Adipocyte (in vitro differentiated cells): ENCODE data around the gene HK3.

Experiments
- DNase-seq: peaks from one replicate; pipeline ENCODE4 v3.0.0-alpha.2; 2015; ENCODE audit warnings: low read depth
- H3K27me3 ChIP-seq: replicated peaks from 2 replicates; pipeline ENCODE4 v1.7.0; 2013; ENCODE audit warnings: mild to moderate bottlenecking, low read length, moderate library complexity; ENCODE audit not compliant: control insufficient read depth, insufficient read depth
- H3K36me3 ChIP-seq: 2 replicates; pipeline ENCODE4 v1.7.0; 2013; ENCODE audit warnings: low read length, mild to moderate bottlenecking, moderate library complexity; ENCODE audit not compliant: control insufficient read depth, insufficient read depth, severe bottlenecking
- H3K4me1 ChIP-seq: 2 replicates; pipeline ENCODE4 v1.7.0; 2013; ENCODE audit warnings: mild to moderate bottlenecking, low read length, moderate library complexity; ENCODE audit not compliant: control insufficient read depth, insufficient read depth
- H3K4me3 ChIP-seq: 2 replicates; pipeline ENCODE4 v1.7.0; 2013; ENCODE audit warnings: mild to moderate bottlenecking, low read length, moderate library complexity
- H3K9ac ChIP-seq: 2 replicates; pipeline ENCODE4 v1.7.0; 2013; ENCODE audit warnings: mild to moderate bottlenecking, low read length, moderate library complexity
- H3K9me3 ChIP-seq: 2 replicates; pipeline ENCODE4 v1.7.0; 2013; ENCODE audit warnings: mild to moderate bottlenecking, low read length, moderate library complexity; ENCODE audit not compliant: control insufficient read depth

HK3 gene

DNA sequence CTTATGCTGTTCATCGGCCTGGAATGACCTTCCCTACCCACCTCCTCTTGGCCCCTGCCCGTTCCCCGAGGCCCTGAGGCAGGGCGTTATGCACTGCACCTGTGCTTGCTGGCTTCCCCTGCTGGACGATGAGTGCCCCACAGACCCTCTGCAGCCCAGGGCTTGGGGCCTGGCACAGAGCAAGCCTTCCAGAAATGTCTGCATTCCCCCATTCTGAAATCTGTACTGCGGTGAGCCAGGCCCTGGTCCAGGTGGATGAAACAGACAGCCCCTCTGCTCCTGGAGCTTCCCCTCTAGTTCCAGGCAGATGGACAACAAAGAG lies 53.8 kb downstream of the HK3 start:
- Histone ChIP-seq H3K9me3 (peaks cover 5% of the 10 kb centered on the region), H3K4me1 (no peaks in the 10 kb centered on the region), H3K36me3 (no peaks in the 10 kb centered on the region), H3K9ac (no peak overlapping the region), H3K4me3 (no peak overlapping the region), H3K27me3 (peaks cover 48% of the 10 kb centered on the region)
- DNase-seq: no peak

- Histone ChIP-seq H3K9ac (no peak overlapping the region), H3K4me1 (no peaks in the 10 kb centered on the region), H3K9me3 (peaks cover 5% of the 10 kb centered on the region), H3K4me3 (no peak overlapping the region), H3K36me3 (no peaks in the 10 kb centered on the region), H3K27me3 (peaks cover 45% of the 10 kb centered on the region)
- DNase-seq: no peak
Observed at GRCh38 chr5:176844706-176845391, 54.3 kb downstream of the HK3 start.

DNA sequence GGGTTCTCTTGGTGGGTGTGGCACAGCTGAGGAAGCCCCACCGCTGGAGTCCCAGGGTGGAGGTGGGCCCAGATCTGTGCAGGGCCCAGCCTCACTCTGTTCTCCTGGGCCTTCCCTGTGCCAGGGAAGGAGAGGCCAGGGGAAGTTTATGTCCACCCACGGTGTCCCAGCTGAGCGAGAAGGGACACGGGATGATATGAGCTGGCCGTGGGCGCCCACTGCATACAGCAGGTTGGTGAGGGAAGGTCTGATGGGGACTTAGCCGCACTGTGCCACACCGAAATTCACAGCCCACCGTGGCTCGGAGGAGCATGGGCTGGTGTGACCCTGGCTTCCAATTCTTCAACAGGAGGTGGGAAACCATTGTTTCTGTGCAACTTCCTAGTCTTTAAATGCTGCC lies 54.9 kb downstream of the HK3 start:
- peaks cover 5% of the 10 kb centered on the region for H3K9me3 ChIP-seq
- DNase-seq: no peak
- H3K9ac ChIP-seq: no peak overlapping the region
- H3K36me3 ChIP-seq: no peaks in the 10 kb centered on the region
- H3K4me3 ChIP-seq: no peak overlapping the region
- peaks cover 43% of the 10 kb centered on the region for H3K27me3 ChIP-seq
- no peaks in the 10 kb centered on the region for H3K4me1 ChIP-seq

DNA sequence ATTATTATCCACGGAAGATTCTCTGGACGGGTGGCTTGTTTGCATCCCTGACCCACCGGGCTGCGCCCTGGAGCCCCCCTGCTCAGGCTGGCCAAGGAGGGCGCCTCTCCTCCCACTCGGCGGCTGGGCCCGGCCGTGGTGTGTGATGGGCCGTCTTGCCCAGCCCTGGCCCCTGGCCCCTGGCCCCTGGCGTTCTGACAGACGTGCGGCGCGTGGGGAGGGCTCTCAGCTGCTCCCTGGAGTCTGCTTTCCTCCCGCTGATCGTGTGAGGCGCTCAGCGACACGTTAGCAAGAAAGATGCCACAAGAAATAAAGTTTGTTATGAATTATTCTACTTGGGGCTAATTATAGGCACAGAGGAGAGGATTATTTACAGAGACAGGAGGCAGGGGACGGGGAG lies 55.5 kb downstream of the HK3 start:
- Histone ChIP-seq H3K9ac (no peak overlapping the region), H3K36me3 (no peaks in the 10 kb centered on the region), H3K4me1 (no peaks in the 10 kb centered on the region), H3K27me3 (peaks cover 45% of the 10 kb centered on the region), H3K4me3 (no peak overlapping the region), H3K9me3 (peaks cover 5% of the 10 kb centered on the region)
- DNase-seq: no peak

DNA sequence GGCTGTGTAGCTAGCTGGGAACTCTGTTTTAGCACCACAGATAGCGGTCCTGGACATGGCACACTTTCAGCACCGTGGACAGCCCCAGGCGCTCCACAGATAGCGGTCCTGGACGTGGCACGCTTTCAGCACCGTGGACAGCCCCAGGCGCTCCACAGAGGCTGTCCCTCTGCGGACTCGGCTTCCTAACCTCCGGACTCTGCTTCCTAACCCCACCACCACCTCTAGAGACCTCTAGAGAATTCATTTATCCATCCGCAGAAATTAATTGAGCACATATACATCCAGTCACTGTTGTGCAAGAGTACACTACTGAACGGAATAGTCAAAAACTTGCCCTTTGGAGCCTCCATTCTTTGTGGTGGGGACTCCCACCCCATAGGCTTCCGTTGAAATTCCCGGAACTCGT lies 61.4 kb downstream of the HK3 start:
- Histone ChIP-seq H3K4me3 (no peak overlapping the region), H3K27me3 (peaks cover 50% of the 10 kb centered on the region), H3K36me3 (no peaks in the 10 kb centered on the region), H3K4me1 (no peaks in the 10 kb centered on the region), H3K9ac (no peak overlapping the region), H3K9me3 (no peaks in the 10 kb centered on the region)
- DNase-seq: peak; percentile 86

DNA sequence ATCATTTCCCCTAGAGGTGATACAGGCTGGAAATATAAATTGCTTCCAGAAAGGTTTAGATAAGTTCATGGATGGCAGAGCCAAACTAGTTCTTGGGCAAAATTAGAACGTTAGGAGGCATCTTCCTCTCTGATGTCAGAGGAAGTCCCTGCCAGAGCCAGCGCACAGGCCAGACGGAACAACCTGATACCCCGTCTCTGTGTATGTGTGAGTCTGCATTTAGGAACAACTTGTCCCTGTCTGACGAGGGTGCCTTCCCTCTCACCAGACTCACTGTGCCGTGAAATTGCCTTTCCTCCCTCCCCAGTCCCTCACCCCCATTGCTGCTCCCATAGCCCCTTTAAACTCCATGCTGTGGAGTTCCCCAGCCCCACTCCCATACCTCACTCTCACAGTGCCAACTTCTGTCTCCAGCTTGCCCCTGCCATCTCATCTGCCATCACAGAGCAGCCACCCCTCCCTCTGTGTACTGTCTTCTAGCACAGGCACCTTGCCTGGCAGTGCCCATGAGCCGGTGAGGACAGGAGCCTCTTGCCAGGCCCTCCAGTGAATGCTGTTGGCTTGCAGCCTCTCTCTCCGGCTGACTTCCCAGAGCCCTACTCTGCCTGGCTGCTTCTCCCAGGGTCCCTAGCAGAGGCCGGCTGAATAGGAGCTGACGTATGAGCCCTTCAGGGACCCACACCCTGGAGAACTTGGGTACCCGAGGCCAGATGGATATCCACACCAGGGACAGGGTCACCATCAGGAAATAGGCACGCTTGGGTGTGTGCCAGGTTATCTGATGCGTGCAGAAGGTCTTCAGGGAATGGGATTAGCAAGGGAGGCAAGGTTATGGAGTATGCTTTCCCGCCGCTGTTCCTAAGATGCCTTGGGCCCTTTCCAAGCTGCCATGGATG lies 62.1 kb downstream of the HK3 start:
- H3K4me1 ChIP-seq: no peaks in the 10 kb centered on the region
- H3K9me3 ChIP-seq: no peaks in the 10 kb centered on the region
- DNase-seq: no peak
- H3K9ac ChIP-seq: no peak overlapping the region
- no peak overlapping the region for H3K4me3 ChIP-seq
- H3K36me3 ChIP-seq: no peaks in the 10 kb centered on the region
- peaks cover 57% of the 10 kb centered on the region for H3K27me3 ChIP-seq

DNA sequence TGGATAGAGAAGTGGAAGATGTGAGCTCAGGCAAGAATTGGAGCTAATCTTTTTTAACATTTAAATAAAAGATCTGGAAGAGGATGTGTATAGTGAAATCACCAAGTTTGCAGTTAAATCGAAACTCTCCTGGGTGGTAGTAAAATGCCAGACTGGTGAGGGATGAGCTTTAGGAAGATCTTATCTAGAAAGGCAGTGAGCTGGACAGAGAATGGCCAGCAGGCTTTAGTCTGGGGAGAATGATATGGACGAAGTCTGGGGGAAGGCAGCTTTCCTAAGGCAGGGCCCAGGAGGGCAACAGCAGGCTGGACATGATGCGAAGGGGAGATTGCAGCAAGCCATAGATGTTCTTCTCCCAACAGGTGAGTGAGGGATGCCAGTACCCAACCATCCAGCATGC lies 63.2 kb downstream of the HK3 start:
- H3K4me1 ChIP-seq: no peaks in the 10 kb centered on the region
- no peaks in the 10 kb centered on the region for H3K9me3 ChIP-seq
- DNase-seq: no peak

GRCh38 chr5:176833286-176833685 lies 65.9 kb downstream of the HK3 start:
- Histone ChIP-seq H3K9ac (no peak overlapping the region), H3K4me3 (no peak overlapping the region), H3K36me3 (no peaks in the 10 kb centered on the region), H3K4me1 (no peaks in the 10 kb centered on the region), H3K9me3 (no peaks in the 10 kb centered on the region), H3K27me3 (peaks cover 43% of the 10 kb centered on the region)
- DNase-seq: no peak

More for the DNA sequence above, 63.2 kb downstream of the HK3 start:
- no peaks in the 10 kb centered on the region for H3K36me3 ChIP-seq
- peaks cover 59% of the 10 kb centered on the region for H3K27me3 ChIP-seq
- no peak overlapping the region for H3K9ac ChIP-seq
- H3K4me3 ChIP-seq: no peak overlapping the region

DNA sequence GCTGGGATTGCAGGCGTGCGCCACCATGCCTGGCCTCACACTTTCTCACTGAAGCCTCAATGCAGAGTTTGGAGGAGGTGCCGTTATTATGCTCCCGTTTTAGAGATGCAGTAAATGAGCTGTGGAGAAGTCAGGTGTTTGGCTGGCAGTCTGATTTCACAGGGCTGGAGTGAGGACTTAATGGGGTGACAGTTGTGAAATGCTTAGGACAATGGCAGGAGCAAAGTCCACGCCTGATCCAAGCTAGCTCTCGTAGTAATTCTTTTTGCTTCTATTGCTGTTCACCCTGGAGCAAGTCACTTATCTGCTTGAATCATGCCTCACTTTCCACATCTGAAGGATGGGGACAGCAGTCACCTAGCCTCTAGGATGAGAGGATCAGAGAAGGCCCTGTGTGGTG lies 67.0 kb downstream of the HK3 start:
- DNase-seq: no peak
- H3K27me3 ChIP-seq: peaks cover 43% of the 10 kb centered on the region
- H3K4me3 ChIP-seq: no peak overlapping the region
- H3K9ac ChIP-seq: no peak overlapping the region
- H3K9me3 ChIP-seq: no peaks in the 10 kb centered on the region
- H3K36me3 ChIP-seq: no peaks in the 10 kb centered on the region
- H3K4me1 ChIP-seq: no peaks in the 10 kb centered on the region

DNA sequence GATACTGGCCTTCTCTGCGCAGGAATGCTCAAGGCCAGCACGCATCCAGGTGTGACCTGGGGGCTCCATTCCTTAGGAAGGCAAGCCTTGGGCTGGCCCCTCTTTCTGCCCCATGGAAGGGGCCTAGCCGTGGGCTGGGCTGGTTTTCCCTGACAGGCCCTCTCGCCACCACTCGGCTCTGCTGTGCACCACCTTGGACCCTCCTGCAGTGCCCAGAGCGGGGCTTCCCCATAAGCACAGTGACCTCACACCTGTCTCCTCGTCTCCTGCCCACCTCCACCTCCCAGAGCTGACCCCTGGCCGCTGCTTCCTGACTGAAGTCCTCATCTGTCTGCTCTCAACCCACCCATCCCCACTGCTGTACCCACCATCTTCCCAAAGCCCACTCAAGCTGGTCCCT lies 67.7 kb downstream of the HK3 start:
- no peaks in the 10 kb centered on the region for H3K4me1 ChIP-seq
- no peak overlapping the region for H3K4me3 ChIP-seq
- H3K36me3 ChIP-seq: no peaks in the 10 kb centered on the region
- DNase-seq: no peak
- peaks cover 36% of the 10 kb centered on the region for H3K27me3 ChIP-seq
- no peak overlapping the region for H3K9ac ChIP-seq
- H3K9me3 ChIP-seq: no peaks in the 10 kb centered on the region

DNA sequence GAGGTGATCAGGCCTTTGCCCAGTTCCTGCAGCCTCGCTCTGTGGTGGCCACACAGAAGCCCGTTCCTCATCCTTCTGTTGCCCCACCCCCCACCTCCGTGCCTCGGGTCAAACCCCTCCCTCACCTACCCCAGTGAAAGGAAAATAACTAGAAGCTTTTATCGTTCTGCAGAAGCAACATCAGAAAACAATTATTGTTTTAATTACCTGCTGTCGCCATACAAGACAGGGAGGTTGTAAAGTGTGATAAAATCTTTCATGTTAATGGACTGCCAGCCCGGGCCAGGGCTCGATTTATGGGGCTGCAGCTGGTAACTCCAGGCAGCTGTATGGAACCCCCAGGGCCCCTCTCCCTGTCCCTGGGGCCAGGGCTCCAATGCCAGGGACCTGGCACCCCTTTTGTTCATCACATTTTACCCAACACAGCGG lies 68.1 kb downstream of the HK3 start:
- H3K9me3 ChIP-seq: no peaks in the 10 kb centered on the region
- no peaks in the 10 kb centered on the region for H3K4me1 ChIP-seq
- H3K27me3 ChIP-seq: peaks cover 32% of the 10 kb centered on the region
- H3K36me3 ChIP-seq: no peaks in the 10 kb centered on the region
- H3K4me3 ChIP-seq: no peak overlapping the region
- no peak overlapping the region for H3K9ac ChIP-seq
- DNase-seq: no peak
